Stimulated activated CD8-positive, alpha-beta memory T cell treated with anti-CD3 and anti-CD28 coated beads, Interleukin-12 subunit alpha, Interleukin-12 subunit beta, amount 100 ng/mL, for 24 hours (primary cell): Measurements from ENCODE around the gene EAPP.
"Not testable (repeated sequence)": the region's sequence is repeated elsewhere in the genome, so short reads cannot be mapped to it uniquely, and the experiment has no call there.

Experiments
- DNase-seq: peaks from one replicate; pipeline ENCODE4 v3.0.0-alpha.2; 2020; ENCODE audit errors: extremely low read depth

The EAPP gene

GRCh38 chr14:34482463-34482862 is 57.0 kb downstream of the EAPP start:
- DNase-seq: no peak

- DNase-seq: no peak
Measured at GRCh38 chr14:34479694-34480093, 59.8 kb downstream of the EAPP start.

- no peak for DNase-seq
Measured at GRCh38 chr14:34478261-34478660, 61.2 kb downstream of the EAPP start.

GRCh38 chr14:34476036-34476435 is 63.5 kb downstream of the EAPP start:
- not testable (repeated sequence) for DNase-seq

- DNase-seq: no peak
Measured at GRCh38 chr14:34475163-34475562, 64.3 kb downstream of the EAPP start.

- no peak for DNase-seq
Measured at GRCh38 chr14:34474187-34474679, 65.3 kb downstream of the EAPP start.

- DNase-seq: no peak
Measured at GRCh38 chr14:34472706-34473279, 66.7 kb downstream of the EAPP start.

GRCh38 chr14:34470319-34470718 is 69.2 kb downstream of the EAPP start:
- DNase-seq: no peak

GRCh38 chr14:34466691-34467090 is 72.8 kb downstream of the EAPP start:
- no peak for DNase-seq
